ENCODE measurements around the gene USO1. TPM values are rescaled to one million over a fixed set of nuclear protein-coding genes. Genes with fewer than 3 reads are reported as not detected.
"Not testable (repeated sequence)": the region's sequence is repeated elsewhere in the genome, so short reads cannot be mapped to it uniquely, and the experiment has no call there.

The USO1 gene
- total RNA-seq, 1 donor from 2014 or later = 62.4 TPM

- no peak for TF ChIP-seq CTCF (IDR thresholded peaks at IDR 0.05; ENCODE audit: insufficient read depth, low read length, poor library complexity, severe bottlenecking)
- no peak for DNase-seq (ENCODE audit: low read depth)
- no peak overlapping the region for H3K4me3 ChIP-seq (ENCODE audit: low read depth, low read length)
Observed at GRCh38 chr4:75843596-75843995, 119.2 kb downstream of the USO1 start.

GRCh38 chr4:75844151-75844662 is 119.8 kb downstream of the USO1 start:
- Histone ChIP-seq H3K4me3 (ENCODE audit: low read depth, low read length) (no peak overlapping the region), H3K27me3 (ENCODE audit: control insufficient read depth, insufficient read depth, low read length) (no peaks in the 10 kb centered on the region), H3K36me3 (ENCODE audit: control insufficient read depth, insufficient read depth, low read length) (no peaks in the 10 kb centered on the region)
- DNase-seq (ENCODE audit: low read depth) = peak; percentile 61
- no peak for TF ChIP-seq CTCF (IDR thresholded peaks at IDR 0.05; ENCODE audit: insufficient read depth, low read length, poor library complexity, severe bottlenecking)

More at GRCh38 chr4:75843596-75843995, 119.2 kb downstream of the USO1 start:
- Histone ChIP-seq H3K27me3 (ENCODE audit: control insufficient read depth, insufficient read depth, low read length) (no peaks in the 10 kb centered on the region), H3K36me3 (ENCODE audit: control insufficient read depth, insufficient read depth, low read length) (no peaks in the 10 kb centered on the region)

GRCh38 chr4:75845992-75846391 is 121.6 kb downstream of the USO1 start:
- H3K4me3 ChIP-seq (ENCODE audit: low read depth, low read length) = no peak overlapping the region
- no peaks in the 10 kb centered on the region for H3K36me3 ChIP-seq (ENCODE audit: control insufficient read depth, insufficient read depth, low read length)
- H3K27me3 ChIP-seq (ENCODE audit: control insufficient read depth, insufficient read depth, low read length) = no peaks in the 10 kb centered on the region
- DNase-seq (ENCODE audit: low read depth) = no peak
- TF ChIP-seq CTCF (IDR thresholded peaks at IDR 0.05; ENCODE audit: insufficient read depth, low read length, poor library complexity, severe bottlenecking) = no peak

DNA sequence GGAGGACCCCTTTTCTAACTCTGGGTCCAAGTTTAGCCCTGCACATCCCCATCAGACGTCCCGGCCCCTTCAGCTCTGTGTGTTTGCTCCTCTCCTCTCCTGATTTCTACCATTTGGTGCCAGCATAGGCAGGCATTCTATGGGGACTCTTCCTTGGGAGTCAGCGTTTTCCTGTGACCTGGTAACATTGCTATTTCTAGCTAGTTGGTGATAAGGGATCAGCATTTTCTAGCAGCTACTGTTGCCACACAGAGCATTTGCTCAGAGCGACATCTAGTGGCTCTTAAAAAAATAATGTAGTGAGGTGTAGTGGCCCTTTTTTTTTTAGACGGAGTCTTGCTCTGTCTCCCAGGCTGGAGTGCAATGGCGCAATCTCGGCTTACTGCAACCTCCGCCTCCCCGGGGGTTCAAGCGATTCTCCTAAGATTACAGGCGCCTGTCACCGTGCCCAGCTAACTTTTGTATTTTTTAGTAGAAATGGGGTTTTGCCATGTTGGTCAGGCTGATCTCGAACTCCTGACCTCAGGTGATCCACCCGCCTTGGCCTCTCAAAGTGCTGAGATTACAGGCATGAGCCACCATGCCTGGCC is 123.9 kb downstream of the USO1 start:
- DNase-seq (ENCODE audit: low read depth) = peak; percentile 61
- H3K36me3 ChIP-seq (ENCODE audit: control insufficient read depth, insufficient read depth, low read length); H3K4me3 ChIP-seq (ENCODE audit: low read depth, low read length); H3K27me3 ChIP-seq (ENCODE audit: control insufficient read depth, insufficient read depth, low read length): not testable (repeated sequence)
- peak; percentile 59 for TF ChIP-seq CTCF (IDR thresholded peaks at IDR 0.05; ENCODE audit: insufficient read depth, low read length, poor library complexity, severe bottlenecking)

DNA sequence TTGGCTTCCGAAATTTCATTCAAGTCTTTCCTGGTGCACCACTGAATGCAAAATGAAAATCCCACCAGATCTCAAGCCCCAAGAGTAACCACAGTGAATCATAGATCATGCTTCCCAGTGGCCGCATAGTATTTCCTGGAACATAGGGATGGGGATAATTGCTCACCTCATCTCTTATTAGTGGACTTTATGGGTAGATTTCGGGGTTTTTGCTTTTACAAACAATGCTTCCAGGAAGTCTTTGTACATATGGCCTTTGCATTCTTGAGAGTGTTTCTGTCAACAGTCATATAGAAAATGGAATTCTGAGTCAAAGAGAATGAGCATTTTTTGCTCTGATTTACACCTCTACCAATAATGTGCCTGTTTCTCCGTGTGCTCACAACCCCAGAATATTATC is 124.5 kb downstream of the USO1 start:
- no peaks in the 10 kb centered on the region for H3K27me3 ChIP-seq (ENCODE audit: control insufficient read depth, insufficient read depth, low read length)
- H3K4me3 ChIP-seq (ENCODE audit: low read depth, low read length) = no peak overlapping the region
- H3K36me3 ChIP-seq (ENCODE audit: control insufficient read depth, insufficient read depth, low read length) = no peaks in the 10 kb centered on the region
- TF ChIP-seq CTCF (IDR thresholded peaks at IDR 0.05; ENCODE audit: insufficient read depth, low read length, poor library complexity, severe bottlenecking) = no peak
- DNase-seq (ENCODE audit: low read depth) = no peak

DNA sequence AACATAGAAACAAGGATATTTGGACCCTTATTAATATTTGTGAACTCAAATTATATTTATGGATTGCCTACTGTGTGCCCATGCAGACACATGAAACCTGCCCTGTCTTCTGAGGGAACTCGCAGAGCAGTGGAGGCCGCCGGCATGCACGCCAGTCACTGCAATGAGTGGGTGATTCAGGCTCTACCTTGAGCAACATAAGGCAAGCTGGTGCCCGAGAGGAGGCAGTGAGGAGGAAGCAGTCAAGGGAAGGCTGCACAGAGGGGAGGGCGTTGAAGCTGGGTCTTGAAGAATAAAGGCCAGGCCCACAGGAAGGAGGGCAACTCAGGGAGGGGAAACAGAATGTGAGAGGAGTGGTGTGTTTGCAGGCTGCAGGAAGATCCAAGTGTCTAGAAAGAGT is 125.1 kb downstream of the USO1 start:
- Histone ChIP-seq H3K27me3 (ENCODE audit: control insufficient read depth, insufficient read depth, low read length) (no peaks in the 10 kb centered on the region), H3K4me3 (ENCODE audit: low read depth, low read length) (no peak overlapping the region), H3K36me3 (ENCODE audit: control insufficient read depth, insufficient read depth, low read length) (no peaks in the 10 kb centered on the region)
- no peak for TF ChIP-seq CTCF (IDR thresholded peaks at IDR 0.05; ENCODE audit: insufficient read depth, low read length, poor library complexity, severe bottlenecking)
- no peak for DNase-seq (ENCODE audit: low read depth)

Measured in kidney epithelial cell (primary cell).